ENCODE measurements around the gene PRR7.
"Not testable (repeated sequence)": the region's sequence is repeated elsewhere in the genome, so short reads cannot be mapped to it uniquely, and the experiment has no call there.

PRR7 gene, protein sequence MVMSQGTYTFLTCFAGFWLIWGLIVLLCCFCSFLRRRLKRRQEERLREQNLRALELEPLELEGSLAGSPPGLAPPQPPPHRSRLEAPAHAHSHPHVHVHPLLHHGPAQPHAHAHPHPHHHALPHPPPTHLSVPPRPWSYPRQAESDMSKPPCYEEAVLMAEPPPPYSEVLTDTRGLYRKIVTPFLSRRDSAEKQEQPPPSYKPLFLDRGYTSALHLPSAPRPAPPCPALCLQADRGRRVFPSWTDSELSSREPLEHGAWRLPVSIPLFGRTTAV

DNA sequence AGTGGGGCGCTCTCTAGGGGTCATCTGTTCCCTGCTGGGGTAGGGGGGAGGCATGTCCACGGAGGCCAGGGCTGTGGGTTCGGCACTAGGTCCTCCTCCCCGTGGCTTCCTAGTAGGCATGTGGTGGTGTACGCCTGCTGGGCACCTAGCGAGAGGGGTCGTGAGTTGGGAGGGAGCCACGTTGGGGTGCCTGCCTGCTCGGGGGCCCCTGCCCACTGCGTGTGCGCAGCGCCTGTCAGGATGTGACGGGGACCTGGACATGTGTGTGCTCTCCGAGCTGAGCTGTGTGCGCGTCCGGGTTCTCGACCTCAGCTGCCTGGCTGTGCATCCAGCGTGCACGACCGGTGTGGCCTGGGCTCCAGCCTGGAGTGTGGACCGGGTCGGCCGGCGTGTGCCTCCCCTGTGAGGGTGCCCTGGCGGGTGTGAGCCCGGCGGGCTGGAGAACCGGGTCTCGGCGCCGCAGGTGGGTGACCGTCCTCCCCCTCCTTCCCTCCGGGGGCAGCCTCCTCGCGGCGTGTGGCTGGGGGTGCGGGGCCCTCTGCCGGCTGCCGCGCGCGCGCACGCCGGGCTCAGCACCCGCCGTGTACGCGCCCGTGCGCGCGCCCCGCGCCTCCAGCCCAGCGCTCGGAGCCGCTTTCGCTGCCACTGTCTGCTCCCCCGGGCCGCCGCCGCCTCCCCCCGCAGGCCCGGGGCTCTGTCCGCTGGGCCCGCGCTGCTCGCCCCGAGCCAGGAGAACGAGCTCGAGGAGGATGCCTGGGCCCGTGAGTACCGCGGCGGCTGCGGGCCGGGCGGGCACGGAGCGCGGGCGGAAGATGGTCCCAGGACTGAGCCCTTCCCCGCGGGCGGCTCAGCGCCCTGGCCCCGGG lies at the start of gene PRR7:
TSS of gene PRR7 (plus strand) at position 615 of the 866 bp plus-strand sequence. CDS start 8,254 bp downstream, outside the sequence.
- DNase-seq = peak; percentile 99

DNA sequence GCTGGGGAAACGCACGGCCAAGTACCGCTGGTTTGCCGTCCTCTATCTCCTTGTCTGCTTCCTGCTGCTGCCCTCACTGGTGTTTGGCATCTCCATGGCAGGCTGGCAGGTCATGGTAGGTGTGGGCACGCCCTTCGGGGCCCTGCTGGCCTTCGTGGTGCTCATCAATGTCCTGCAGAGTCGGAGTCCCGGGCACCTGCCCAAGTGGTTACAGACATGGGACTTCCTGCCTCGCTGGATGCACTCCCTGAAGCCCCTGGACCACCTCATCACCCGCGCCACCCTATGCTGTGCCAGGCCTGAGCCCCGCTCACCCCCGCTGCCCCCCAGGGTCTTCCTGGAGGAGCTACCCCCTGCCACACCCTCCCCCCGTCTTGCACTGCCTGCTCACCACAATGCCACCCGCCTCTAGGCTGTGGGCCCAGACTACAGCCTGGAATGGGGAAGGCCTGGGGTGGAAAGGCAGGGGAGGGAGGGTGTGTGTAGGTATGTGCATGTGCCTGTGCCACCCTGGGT lies 48.7 kb upstream of the PRR7 start:
- no peak for DNase-seq

- DNase-seq = no peak
These were observed 46.4 kb upstream of the PRR7 start, which contains the start of gene PFN3 for GRCh38 chr5:177399997-177400868. Gene PFN3 (minus strand): TSS chr5:177400661. CDS start chr5:177400576, 85 bp downstream.

GRCh38 chr5:177402271-177403043 lies 44.2 kb upstream of the PRR7 start:
- peak; percentile 99 for DNase-seq

DNA sequence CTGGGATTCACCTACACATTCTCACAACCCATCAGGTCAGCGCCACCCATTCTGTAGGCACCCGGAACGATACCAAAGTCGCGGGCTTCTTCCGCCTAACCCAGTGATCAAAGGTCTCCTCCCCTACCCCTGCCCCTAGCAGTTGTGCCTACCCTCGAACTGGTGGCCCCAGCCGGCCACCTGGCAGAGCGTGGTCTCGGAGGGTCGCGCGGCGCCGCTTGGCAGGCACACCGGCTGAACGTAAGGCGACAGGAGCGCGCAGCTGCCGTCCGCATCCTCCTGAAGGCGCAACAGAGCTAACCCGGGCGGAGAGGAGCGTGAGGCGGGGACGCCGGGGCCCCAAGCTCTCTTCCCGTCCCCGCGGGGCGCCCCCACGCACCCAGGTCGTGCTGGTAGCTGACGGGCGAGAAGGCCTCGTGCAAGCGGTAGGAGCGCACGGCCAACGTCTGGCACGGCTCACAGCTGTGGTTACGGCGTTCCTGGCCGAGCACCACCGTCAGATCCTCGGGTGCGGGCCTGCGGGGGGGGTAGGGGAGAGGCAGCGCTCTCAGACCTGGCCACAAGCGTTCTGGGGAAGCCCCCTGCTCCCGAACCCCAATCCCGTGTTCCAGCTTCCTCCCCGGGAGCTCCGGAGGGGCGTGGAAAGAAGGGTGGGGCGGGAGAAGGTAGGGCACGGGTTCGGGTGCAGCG lies 43.4 kb upstream of the PRR7 start:
- DNase-seq = no peak

DNA sequence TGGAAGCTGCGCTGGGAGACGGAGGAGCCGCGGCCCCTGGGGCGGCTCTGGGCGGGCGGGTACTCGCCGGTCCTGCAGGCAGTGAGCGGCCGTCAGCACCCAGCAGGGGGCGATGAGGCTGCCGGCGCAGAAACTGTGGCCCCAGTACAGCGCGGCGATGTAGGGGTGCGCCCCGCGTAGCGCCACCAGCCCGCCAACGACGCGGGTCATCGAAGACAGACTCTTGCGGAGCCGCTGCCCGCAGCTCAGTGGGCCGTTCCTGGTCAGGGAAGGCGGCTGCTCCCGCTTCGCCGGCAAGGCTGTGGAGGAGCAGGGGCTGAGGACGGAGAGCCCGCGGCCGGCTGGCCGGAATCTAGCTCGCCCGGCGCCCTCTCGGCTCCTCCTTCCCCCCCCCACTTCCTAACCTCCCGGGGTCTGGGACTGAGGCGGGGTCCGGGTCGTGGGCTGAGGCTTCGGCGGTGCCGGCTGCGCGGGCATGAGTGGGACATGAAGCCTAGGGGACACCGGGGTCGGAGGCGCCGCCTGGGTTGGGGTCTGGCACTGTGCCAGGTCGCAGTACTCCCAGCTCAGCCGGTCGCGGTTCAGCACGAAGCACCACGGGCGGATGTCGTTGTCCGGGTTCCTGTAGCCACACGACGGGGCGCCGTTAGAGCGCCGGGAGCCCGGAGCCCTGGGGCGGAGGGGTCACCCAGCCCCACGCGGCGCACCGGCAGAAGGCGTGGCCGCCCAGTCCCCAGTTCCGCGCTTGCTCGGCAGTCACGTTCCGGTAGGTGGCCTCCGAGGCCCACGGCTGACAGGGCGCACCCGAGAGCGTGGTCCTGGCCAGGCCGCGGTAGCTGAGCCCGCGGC lies 42.6 kb upstream of the PRR7 start:
- peak; percentile 97 for DNase-seq

- peak; percentile 32 for DNase-seq
These were observed 41.9 kb upstream of the PRR7 start for GRCh38 chr5:177404641-177405179.

- DNase-seq = no peak
These were observed 41.3 kb upstream of the PRR7 start for GRCh38 chr5:177405312-177405711.

GRCh38 chr5:177405805-177406204 lies 40.8 kb upstream of the PRR7 start:
- no peak for DNase-seq

GRCh38 chr5:177409043-177409801 lies 37.4 kb upstream of the PRR7 start, which contains the start of gene F12:
Gene F12 (minus strand): TSS chr5:177409564. CDS start chr5:177409527, 37 bp downstream.
- no peak for DNase-seq

- no peak for DNase-seq
These were observed 36.0 kb upstream of the PRR7 start for GRCh38 chr5:177410575-177410974.

DNA sequence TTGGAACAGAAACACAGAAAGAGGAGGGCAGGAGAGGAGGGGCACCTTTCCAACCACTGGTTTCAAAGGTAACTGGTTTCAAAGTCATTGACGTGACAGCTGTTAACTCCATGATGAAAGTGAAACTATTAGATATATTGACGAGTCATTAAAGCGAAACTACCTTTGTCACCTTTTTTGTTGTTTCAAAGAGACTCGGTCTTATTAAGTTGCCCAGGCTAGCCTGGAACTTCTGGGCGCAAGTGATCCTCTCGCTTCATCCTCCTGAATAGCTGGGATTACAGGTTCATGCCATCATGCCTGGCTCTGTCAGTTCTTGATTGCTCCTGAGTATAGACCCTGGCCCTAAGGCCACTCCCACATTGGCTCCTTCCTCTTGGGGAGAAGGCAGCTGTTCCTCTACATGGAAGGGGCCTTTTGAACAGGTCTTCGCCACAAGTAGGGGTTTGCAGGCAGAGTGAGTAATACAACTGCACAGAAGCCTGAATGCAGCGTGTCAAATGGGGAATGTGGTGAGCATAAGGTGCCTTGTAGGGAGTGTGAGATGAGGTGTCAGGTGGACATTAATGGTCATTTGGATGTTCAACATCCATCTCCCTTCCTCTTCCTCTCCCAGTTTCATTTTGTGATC lies 33.9 kb upstream of the PRR7 start:
- DNase-seq = no peak

DNA sequence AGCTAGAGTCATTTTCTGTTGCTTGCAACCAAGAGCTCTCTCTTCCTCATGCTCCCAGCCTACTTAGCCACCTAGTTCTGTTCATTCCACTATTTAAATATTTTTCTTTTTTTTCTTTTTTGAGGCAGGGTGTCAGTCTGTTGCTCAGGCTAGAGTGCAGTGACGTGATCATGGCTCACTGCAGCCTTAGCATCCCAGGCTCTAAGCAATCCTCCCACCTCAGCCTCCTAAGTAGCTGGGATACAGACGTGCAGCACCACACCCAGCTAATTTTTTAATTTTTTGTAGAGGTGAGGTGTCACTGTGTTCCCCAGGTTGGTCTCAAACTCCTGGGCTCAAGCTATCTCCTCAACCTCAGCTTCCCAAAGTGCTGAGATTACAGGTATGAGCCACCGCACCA lies 32.1 kb upstream of the PRR7 start:
- DNase-seq = no peak

GRCh38 chr5:177417081-177417480 lies 29.5 kb upstream of the PRR7 start:
- not testable (repeated sequence) for DNase-seq

DNA sequence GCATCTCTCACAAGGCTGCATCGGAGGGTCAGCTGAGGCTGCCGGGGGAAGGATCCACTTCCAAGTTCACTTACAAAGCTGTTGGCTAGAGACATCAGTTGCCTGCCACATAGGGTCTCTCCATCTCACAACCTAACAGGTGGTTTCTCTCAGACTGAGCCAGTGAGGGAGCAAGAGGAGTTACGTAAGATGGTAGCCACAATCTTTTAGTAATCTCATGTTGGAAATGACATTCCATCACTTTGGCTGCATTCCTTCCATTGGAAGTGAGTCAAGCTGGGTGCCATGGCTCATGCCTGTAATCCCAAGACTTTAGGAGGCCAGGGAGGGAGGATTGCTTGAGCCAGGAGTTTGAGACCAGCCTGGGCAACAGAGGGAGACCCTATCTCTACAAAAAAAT lies 27.6 kb upstream of the PRR7 start:
- no peak for DNase-seq

DNA sequence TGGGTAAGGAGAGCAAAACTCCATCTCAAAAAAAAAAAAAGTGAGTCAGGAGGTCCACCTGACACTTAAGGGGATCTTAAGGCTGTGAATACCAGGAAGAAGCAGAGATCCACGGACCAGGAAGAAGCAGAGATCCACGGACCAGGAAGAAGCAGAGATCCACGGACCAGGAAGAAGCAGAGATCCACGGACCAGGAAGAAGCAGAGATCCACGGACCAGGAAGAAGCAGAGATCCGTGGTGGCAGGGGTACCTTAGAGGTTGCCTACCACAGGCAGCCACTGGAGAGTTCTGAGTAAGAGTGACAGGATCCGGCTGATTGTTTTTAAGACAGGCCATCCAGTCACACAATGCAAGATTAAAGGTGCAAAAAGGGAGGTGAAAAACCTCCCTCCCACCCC lies 26.1 kb upstream of the PRR7 start:
- not testable (repeated sequence) for DNase-seq

DNA sequence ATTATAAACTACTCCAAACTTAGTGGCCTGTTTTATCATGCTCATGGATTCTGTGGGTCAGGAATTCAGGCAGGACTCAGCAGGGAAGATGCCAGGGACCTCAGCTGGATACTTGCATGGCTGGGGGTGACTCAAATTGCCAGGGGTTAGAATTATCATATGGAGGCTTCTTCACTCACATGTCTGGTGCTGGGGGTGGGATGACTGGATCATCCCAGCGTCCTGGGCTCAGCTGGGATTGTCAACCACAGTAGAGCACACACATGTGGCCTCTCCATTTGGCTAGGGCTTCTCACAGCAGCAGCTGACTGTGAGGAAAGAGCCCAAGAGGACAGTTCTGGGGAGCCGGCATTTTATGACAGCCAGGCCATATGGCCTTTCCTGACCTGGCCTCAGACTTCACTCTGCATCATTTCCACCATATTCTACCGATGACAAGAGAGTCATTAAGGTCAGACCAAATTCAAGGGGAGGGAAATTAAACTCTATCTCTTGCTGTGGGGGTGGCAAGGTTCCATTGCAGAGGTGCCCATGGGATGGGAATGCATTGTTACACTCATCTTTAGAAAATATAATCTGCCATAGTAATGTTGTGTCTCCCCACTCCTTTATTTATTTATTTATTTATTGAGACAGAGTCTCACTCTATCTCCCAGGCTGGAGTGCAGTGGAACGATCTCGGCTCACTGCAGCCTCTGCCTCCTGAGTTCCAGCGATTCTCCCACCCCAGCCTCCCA lies 25.4 kb upstream of the PRR7 start:
- no peak for DNase-seq

GRCh38 chr5:177423671-177424070 lies 22.9 kb upstream of the PRR7 start:
- DNase-seq = no peak

All from 8988T (cell line).